ENCODE data around the gene NXNL2.

NXNL2 gene

DNA sequence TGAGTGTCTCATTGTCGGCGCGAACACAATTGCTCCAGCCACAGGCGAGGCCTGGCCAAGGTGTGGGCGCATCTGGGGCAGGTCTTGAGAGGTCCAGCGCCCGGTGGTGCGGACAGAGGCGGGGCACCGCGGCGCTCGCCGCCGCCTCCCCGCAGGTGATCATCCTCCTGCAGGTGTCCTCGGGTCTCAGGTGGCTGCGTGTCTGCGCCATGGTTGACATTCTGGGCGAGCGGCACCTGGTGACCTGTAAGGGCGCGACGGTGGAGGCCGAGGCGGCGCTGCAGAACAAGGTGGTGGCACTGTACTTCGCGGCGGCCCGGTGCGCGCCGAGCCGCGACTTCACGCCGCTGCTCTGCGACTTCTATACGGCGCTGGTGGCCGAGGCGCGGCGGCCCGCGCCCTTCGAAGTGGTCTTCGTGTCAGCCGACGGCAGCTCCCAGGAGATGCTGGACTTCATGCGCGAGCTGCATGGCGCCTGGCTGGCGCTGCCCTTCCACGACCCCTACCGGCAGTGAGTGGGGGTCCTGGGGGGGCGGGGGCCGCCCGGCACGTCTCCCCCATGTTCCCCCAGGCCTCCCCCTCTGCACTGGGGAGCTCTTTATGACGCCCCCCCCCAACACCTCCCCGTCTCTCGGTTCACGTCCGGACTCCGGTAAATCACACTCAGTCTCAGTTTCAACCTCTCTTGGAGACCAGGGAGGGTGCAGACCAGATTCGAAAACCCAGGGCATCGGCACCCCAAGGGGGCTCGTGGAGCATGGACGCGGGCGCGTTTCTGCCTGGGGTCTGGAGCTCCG lies 446 bp downstream of the NXNL2 start:
- H3K27me3 ChIP-seq (ENCODE audit: control insufficient read depth, insufficient read depth, low read length): peaks cover 38% of the 10 kb centered on the region
- no peaks in the 10 kb centered on the region for H3K36me3 ChIP-seq (ENCODE audit: control insufficient read depth, insufficient read depth, low read length)
- H3K9ac ChIP-seq (ENCODE audit: low read depth, low read length): no peak overlapping the region
- no peaks in the 10 kb centered on the region for H3K9me3 ChIP-seq (ENCODE audit: control insufficient read depth, insufficient read depth, low read length)
- peak overlapping the region; percentile 72 for H3K4me3 ChIP-seq (ENCODE audit: low read depth, low read length)
- H3K4me1 ChIP-seq (ENCODE audit: control insufficient read depth, insufficient read depth, low read length): peaks cover 8% of the 10 kb centered on the region

DNA sequence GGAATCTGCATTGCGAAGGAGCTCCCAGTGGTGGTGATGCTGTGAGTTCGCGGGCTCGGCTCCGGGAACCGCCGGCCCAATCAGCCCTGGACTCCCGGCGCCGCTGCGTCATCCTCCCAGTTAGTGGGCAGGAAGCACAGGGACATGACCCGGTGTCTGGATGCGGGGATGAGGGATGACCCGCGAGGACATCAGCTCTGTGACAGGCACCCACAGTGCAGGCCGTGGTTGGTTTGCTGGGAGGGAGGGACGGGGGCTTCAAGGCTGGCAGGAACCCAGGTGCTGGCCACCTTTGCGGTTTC lies 996 bp downstream of the NXNL2 start:
- Histone ChIP-seq H3K36me3 (ENCODE audit: control insufficient read depth, insufficient read depth, low read length) (no peaks in the 10 kb centered on the region), H3K27me3 (ENCODE audit: control insufficient read depth, insufficient read depth, low read length) (peaks cover 38% of the 10 kb centered on the region), H3K9ac (ENCODE audit: low read depth, low read length) (no peak overlapping the region), H3K4me3 (ENCODE audit: low read depth, low read length) (peak overlapping the region; percentile 72), H3K4me1 (ENCODE audit: control insufficient read depth, insufficient read depth, low read length) (peaks cover 8% of the 10 kb centered on the region), H3K9me3 (ENCODE audit: control insufficient read depth, insufficient read depth, low read length) (no peaks in the 10 kb centered on the region)

DNA sequence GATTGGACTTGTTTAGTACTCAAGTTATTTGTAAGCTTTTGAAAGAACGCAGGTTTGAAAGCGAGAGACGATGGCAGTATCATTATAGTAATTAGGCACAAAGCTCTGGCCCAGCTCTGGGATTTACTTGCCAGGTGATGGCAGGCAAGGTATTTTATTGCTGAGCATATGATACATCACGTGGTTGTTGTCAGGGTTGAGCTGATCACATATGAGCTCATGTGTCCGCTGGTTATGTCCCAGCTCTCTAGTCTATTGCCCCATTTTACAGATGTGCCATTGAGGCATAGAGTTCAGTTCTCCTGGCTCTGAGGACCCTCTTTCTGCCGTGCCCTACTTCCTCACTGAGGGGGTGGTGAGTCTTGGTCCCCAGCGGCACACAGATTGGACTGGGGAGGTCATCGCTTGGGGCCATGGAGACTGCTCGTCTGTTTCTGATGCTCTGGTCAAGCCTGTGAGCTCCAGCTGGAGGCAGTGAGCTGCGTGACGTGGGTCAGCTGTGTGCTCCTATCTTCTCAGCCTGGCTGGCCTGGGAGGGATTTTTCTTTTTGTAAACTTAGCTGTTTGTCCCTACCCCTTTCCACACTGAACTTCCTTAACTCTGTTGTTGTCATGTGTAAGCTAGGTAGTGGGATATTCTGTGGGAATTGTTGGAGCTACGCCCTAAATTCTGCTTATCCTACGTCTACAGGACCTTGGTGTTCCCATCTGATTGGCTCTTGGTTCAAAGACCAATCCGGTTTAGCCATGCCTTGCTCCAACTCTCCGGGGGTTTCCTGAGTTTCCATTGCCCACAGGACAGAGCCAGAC lies 2.2 kb downstream of the NXNL2 start:
- no peaks in the 10 kb centered on the region for H3K9me3 ChIP-seq (ENCODE audit: control insufficient read depth, insufficient read depth, low read length)
- no peaks in the 10 kb centered on the region for H3K36me3 ChIP-seq (ENCODE audit: control insufficient read depth, insufficient read depth, low read length)
- no peak overlapping the region for H3K4me3 ChIP-seq (ENCODE audit: low read depth, low read length)
- peaks cover 35% of the 10 kb centered on the region for H3K27me3 ChIP-seq (ENCODE audit: control insufficient read depth, insufficient read depth, low read length)
- peaks cover 6% of the 10 kb centered on the region for H3K4me1 ChIP-seq (ENCODE audit: control insufficient read depth, insufficient read depth, low read length)
- H3K9ac ChIP-seq (ENCODE audit: low read depth, low read length): no peak overlapping the region

DNA sequence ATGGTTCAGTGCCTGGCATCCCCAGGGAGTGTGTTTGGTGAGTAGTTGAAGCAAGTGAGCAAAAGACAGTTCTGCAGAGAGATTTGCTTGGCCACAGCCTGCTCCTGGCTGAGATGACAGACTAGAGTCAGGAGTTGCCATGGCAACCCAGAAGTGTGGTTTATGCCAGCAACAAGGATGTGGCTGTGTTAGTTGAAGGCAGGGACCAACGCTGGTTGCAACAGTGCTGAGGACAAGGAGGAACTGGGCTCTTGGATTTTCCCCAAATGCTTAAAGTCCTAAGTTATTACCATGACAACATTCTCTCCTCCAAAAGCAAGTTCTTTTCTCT lies 2.7 kb downstream of the NXNL2 start:
- Histone ChIP-seq H3K4me3 (ENCODE audit: low read depth, low read length) (no peak overlapping the region), H3K27me3 (ENCODE audit: control insufficient read depth, insufficient read depth, low read length) (peaks cover 35% of the 10 kb centered on the region), H3K9ac (ENCODE audit: low read depth, low read length) (no peak overlapping the region), H3K4me1 (ENCODE audit: control insufficient read depth, insufficient read depth, low read length) (peaks cover 5% of the 10 kb centered on the region), H3K36me3 (ENCODE audit: control insufficient read depth, insufficient read depth, low read length) (no peaks in the 10 kb centered on the region), H3K9me3 (ENCODE audit: control insufficient read depth, insufficient read depth, low read length) (no peaks in the 10 kb centered on the region)

DNA sequence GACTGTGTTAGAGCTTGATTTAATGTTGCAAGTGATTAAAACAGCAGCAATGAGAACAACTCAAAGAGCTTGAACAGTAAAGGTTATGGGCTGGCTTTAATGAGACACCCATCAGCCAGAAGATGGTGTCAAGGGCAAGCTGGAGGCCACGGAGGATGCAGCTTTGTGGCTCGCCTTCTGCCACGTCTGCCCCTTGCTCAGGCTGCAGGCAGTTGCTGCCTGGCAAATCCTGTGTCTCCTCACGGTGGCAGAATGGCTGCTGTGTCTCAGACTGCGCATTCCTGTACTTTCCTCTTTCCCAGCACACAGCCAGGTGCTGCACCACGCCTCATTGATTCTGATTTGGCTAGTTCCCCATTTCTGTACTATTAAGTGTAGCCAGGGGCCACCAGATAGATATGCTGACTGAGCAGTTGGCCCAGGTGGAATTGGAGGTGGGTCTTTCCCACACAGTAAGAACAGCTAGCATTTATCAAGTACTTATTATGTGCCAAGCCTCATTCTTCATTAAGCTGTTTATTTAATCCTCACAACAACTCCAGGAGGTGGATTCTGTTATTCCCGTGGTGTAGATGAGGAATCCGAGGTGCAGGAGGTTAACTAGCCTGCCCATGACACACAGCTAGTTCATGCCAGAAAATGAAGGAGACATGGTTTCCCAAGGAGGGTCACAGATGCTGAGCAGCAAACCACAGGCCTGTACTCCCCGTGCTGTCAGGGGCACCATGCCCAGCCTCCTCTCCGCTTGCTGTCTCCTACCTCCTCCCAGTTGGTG lies 3.5 kb downstream of the NXNL2 start:
- no peak overlapping the region for H3K4me3 ChIP-seq (ENCODE audit: low read depth, low read length)
- no peaks in the 10 kb centered on the region for H3K4me1 ChIP-seq (ENCODE audit: control insufficient read depth, insufficient read depth, low read length)
- no peaks in the 10 kb centered on the region for H3K9me3 ChIP-seq (ENCODE audit: control insufficient read depth, insufficient read depth, low read length)
- H3K27me3 ChIP-seq (ENCODE audit: control insufficient read depth, insufficient read depth, low read length): peaks cover 28% of the 10 kb centered on the region
- no peaks in the 10 kb centered on the region for H3K36me3 ChIP-seq (ENCODE audit: control insufficient read depth, insufficient read depth, low read length)
- no peak overlapping the region for H3K9ac ChIP-seq (ENCODE audit: low read depth, low read length)

DNA sequence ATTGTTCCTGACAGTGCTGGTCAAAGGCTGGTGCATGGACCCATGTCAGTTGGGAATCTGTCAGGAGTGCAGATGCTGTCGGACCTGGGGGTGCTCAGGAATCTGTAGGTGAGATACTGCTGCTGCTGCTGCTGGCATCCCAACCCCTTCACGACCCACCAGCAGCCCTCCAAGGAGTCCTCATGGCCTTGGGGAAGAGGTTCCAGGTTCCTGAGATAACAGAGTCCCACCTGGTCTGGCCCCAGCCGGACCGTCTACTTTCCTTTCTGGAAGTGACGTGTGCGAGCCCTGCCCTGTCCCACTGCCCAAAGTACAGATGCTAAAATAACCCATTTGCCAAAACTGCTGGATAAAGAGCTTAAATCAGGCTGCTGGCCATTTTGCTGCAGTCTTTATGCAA lies 4.3 kb downstream of the NXNL2 start:
- no peaks in the 10 kb centered on the region for H3K9me3 ChIP-seq (ENCODE audit: control insufficient read depth, insufficient read depth, low read length)
- no peak overlapping the region for H3K9ac ChIP-seq (ENCODE audit: low read depth, low read length)
- H3K4me3 ChIP-seq (ENCODE audit: low read depth, low read length): no peak overlapping the region
- no peaks in the 10 kb centered on the region for H3K4me1 ChIP-seq (ENCODE audit: control insufficient read depth, insufficient read depth, low read length)
- no peaks in the 10 kb centered on the region for H3K36me3 ChIP-seq (ENCODE audit: control insufficient read depth, insufficient read depth, low read length)
- H3K27me3 ChIP-seq (ENCODE audit: control insufficient read depth, insufficient read depth, low read length): peaks cover 28% of the 10 kb centered on the region

DNA sequence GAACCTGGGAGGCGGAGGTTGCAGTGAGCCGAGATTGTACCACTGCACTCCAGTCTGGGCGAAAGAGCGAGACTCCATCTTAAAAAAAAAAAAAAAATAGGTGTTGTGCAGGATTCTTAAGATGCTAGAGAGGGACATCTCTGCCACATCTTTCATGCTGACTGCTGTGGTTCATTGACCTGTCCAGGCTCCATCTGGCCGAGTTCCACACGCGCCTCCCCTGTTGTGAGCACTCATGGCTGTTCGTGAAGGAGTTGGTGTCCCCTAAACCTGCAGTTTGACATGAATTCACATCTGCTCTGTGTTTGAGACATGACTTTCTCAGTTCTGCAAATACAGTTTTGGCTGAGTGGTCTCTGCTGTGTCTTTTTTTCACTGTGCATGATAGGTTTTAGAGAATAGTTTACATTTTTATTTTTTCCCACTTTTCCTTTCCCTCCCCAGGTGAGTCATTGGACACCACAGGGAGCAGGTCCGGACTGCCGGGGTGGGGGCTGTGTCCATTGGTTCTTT lies 5.3 kb downstream of the NXNL2 start:
- no peaks in the 10 kb centered on the region for H3K9me3 ChIP-seq (ENCODE audit: control insufficient read depth, insufficient read depth, low read length)
- H3K4me1 ChIP-seq (ENCODE audit: control insufficient read depth, insufficient read depth, low read length): no peaks in the 10 kb centered on the region
- no peak overlapping the region for H3K9ac ChIP-seq (ENCODE audit: low read depth, low read length)
- no peaks in the 10 kb centered on the region for H3K36me3 ChIP-seq (ENCODE audit: control insufficient read depth, insufficient read depth, low read length)
- H3K4me3 ChIP-seq (ENCODE audit: low read depth, low read length): no peak overlapping the region
- peaks cover 28% of the 10 kb centered on the region for H3K27me3 ChIP-seq (ENCODE audit: control insufficient read depth, insufficient read depth, low read length)

DNA sequence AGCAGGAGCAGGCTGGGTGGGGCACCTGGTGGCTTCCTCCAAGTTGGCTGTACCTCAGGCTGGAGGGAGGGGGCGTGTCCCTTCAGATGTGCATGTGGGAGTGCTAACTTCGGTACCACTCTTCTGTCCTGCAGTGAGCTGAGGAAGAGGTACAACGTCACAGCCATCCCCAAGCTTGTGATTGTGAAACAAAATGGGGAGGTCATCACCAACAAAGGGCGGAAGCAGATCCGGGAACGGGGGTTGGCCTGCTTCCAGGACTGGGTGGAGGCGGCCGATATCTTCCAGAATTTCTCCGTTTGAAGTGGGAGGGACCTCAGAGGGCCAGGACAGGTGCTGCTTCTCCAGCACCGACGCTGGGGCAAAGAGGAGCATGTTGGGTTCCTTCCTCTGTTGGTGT lies 9.3 kb downstream of the NXNL2 start:
- Histone ChIP-seq H3K4me1 (ENCODE audit: control insufficient read depth, insufficient read depth, low read length) (no peaks in the 10 kb centered on the region), H3K36me3 (ENCODE audit: control insufficient read depth, insufficient read depth, low read length) (no peaks in the 10 kb centered on the region), H3K27me3 (ENCODE audit: control insufficient read depth, insufficient read depth, low read length) (no peaks in the 10 kb centered on the region), H3K9me3 (ENCODE audit: control insufficient read depth, insufficient read depth, low read length) (no peaks in the 10 kb centered on the region), H3K4me3 (ENCODE audit: low read depth, low read length) (no peak overlapping the region), H3K9ac (ENCODE audit: low read depth, low read length) (no peak overlapping the region)

DNA sequence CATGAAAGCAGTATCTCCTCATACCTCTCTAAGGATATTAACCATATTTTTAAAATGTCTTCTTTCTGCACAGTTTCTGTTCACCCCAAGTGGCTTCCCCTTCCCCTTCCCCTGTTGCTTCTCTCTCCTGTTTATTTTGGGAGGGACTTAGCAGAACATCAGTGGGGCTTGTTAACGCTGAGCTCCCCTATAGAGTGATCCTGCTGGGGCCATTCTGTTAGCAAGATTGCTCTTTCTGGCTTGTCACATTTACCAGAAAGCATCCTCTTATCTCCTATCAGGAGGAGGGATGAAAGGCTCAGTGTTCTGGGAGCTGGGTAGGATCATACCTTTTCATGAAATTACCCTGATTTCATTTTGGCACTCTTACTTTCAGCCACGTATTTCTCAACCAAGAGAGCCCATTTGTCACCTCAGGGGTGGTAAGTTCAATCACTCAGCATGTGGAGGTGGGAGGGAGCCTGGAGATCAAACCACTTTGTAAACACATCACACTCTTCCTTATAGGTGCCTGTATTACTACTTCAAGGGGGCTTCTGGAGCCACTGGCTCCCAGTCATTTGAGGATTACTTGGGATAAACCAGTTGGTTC lies 16.7 kb downstream of the NXNL2 start:
- H3K27me3 ChIP-seq (ENCODE audit: control insufficient read depth, insufficient read depth, low read length): no peaks in the 10 kb centered on the region
- H3K9ac ChIP-seq (ENCODE audit: low read depth, low read length): no peak overlapping the region
- H3K36me3 ChIP-seq (ENCODE audit: control insufficient read depth, insufficient read depth, low read length): no peaks in the 10 kb centered on the region
- no peaks in the 10 kb centered on the region for H3K9me3 ChIP-seq (ENCODE audit: control insufficient read depth, insufficient read depth, low read length)
- H3K4me1 ChIP-seq (ENCODE audit: control insufficient read depth, insufficient read depth, low read length): peaks cover 7% of the 10 kb centered on the region
- no peak overlapping the region for H3K4me3 ChIP-seq (ENCODE audit: low read depth, low read length)

DNA sequence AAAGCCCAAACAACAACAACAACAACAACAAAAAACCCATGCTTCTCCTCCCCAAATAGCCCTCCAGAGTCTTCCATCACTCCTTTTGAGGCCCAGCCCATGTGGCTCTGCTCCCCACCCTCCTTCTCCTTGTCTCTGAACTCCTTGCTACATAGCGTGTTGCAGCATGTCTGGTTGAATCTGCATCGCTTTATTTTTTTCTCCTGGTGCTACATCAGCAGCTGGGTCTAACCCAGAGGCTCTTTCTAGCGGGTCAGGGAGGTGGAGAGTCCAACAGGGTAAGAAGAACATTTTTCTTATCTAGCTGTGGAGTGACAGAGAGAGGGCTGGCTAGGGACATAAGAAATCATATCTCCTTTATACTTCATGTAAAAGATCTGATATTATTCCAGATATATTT lies 18.4 kb downstream of the NXNL2 start:
- H3K9me3 ChIP-seq (ENCODE audit: control insufficient read depth, insufficient read depth, low read length): no peaks in the 10 kb centered on the region
- no peak overlapping the region for H3K4me3 ChIP-seq (ENCODE audit: low read depth, low read length)
- H3K36me3 ChIP-seq (ENCODE audit: control insufficient read depth, insufficient read depth, low read length): no peaks in the 10 kb centered on the region
- no peaks in the 10 kb centered on the region for H3K27me3 ChIP-seq (ENCODE audit: control insufficient read depth, insufficient read depth, low read length)
- peaks cover 7% of the 10 kb centered on the region for H3K4me1 ChIP-seq (ENCODE audit: control insufficient read depth, insufficient read depth, low read length)
- H3K9ac ChIP-seq (ENCODE audit: low read depth, low read length): no peak overlapping the region

DNA sequence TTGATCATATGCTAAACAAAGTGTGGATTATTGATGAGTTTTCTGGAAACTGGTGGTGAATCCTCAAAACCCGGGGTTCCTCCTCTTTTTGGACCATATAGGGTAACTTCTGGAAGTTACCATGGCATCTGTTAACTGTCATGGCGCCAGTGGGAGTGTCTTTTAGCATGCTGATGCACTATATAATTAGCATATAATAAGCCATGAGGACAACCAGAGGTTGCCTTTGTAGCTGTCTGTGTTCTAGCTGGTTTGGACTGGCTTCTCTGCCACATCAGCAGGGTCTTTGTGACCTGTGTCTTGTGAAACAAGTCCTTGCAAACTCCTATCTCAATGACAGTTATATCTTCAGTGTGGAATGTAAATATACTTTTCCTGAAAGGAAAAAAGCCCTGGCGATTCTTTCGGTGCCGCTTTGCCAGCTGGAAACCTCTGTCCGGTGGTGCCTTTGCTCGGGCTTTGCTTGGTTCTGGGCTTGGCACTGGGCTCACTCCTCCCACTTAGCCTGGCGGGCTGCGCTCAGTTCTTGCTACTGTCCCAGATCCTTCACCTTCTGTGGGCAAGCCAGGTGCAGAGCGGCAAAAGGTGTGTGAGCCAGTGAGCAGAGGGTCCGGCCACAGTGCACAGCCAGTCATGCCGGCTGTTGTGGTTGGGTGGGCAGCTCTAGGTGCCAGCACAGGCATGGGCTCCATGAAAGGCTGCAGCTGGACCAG lies 20.4 kb downstream of the NXNL2 start:
- no peak overlapping the region for H3K9ac ChIP-seq (ENCODE audit: low read depth, low read length)
- no peaks in the 10 kb centered on the region for H3K27me3 ChIP-seq (ENCODE audit: control insufficient read depth, insufficient read depth, low read length)
- no peak overlapping the region for H3K4me3 ChIP-seq (ENCODE audit: low read depth, low read length)
- H3K9me3 ChIP-seq (ENCODE audit: control insufficient read depth, insufficient read depth, low read length): no peaks in the 10 kb centered on the region
- H3K36me3 ChIP-seq (ENCODE audit: control insufficient read depth, insufficient read depth, low read length): no peaks in the 10 kb centered on the region
- H3K4me1 ChIP-seq (ENCODE audit: control insufficient read depth, insufficient read depth, low read length): peaks cover 7% of the 10 kb centered on the region

Measured in iPS-15b (cell line).